Measurements from ENCODE around the gene ACOT11. TPM values are rescaled to one million over a fixed set of nuclear protein-coding genes. Genes with fewer than 3 reads are reported as not detected.
A peak's percentile ranks its signal among the peaks of the same experiment; 100 is the strongest.

ACOT11 gene
- polyA plus RNA-seq, 1 of the 3 experiments (the other 2 are of a cell fraction): 6.9 TPM

- no peaks in the 10 kb centered on the region for H3K79me2 ChIP-seq (ENCODE audit: insufficient read depth)
- H4K20me1 ChIP-seq (ENCODE audit: insufficient read depth): no peaks in the 10 kb centered on the region
- H3K9me3 ChIP-seq: no peaks in the 10 kb centered on the region
- no peak for DNase-seq
- H3K4me1 ChIP-seq (ENCODE audit: control insufficient read depth in 1 of 2, insufficient read depth in 2 of 2, low read depth in 1 of 2, low read length in 1 of 2): peaks cover 5 to 21% of the 10 kb centered on the region in 2 experiments; a peak in 2 of 4 replicates
- no peak overlapping the region for H3K9ac ChIP-seq
- H3K27ac ChIP-seq (ENCODE audit: low read depth in 2 of 2, low read length in 1 of 2): peak overlapping the region in 1 of 2 experiments; percentile 3; a peak in 2 of 4 replicates
- ChIA-PET POLR2A (interaction anchor here (2.6 kb wide), 1 partner anchor 11 kb away, joined by 13 read pairs; the partner anchor contains the start of gene ACOT11), CTCF (interaction anchor here (1.9 to 4.6 kb wide), 4 partner anchors 8 to 69 kb away, joined by 4 to 25 read pairs (median 8); partner anchors contain the start of gene ACOT11)
- TF ChIP-seq EP300 (IDR thresholded peaks at IDR 0.05; ENCODE audit: borderline replicate concordance in 1 of 2, low read depth in 1 of 2, low read length in 1 of 2): no peak
- TF ChIP-seq CTCF (IDR thresholded peaks at IDR 0.05): no peak
- no peak for TF ChIP-seq USF2 (IDR thresholded peaks at IDR 0.05; ENCODE audit: borderline replicate concordance, low read depth, low read length)
- no peak for TF ChIP-seq SIN3A (IDR thresholded peaks at IDR 0.05; ENCODE audit: borderline replicate concordance, low read depth, low read length)
- H3K36me3 ChIP-seq (replicated peaks in 1 of 2; ENCODE audit: control insufficient read depth in 1 of 2, insufficient read depth in 2 of 2, low read length in 1 of 2): peaks cover 0 to under 1% of the 10 kb centered on the region in 2 experiments
- no peak overlapping the region for H3K4me3 ChIP-seq (ENCODE audit: low read depth in 2 of 2, low read length in 1 of 2)
- H3K27me3 ChIP-seq (ENCODE audit: insufficient read depth): no peaks in the 10 kb centered on the region
- no peaks in the 10 kb centered on the region for H3K9me2 ChIP-seq
- no peak overlapping the region for H2AFZ ChIP-seq (ENCODE audit: low read depth)
- H3F3A ChIP-seq (replicated peaks; ENCODE audit: insufficient read depth): no peaks in the 10 kb centered on the region
- H3K4me2 ChIP-seq: no peak overlapping the region
- 73% methylated on average over 5 of the region's 7 CpGs for WGBS (ENCODE audit: low lambda C conversion rate)
Measured at GRCh38 chr1:54558434-54559030, 10.5 kb downstream of the ACOT11 start.

- no CpG with 5 or more reads among the region's 9 CpGs for WGBS (ENCODE audit: low lambda C conversion rate)
- Histone ChIP-seq H3K36me3 (replicated peaks in 1 of 2; ENCODE audit: control insufficient read depth in 1 of 2, insufficient read depth in 2 of 2, low read length in 1 of 2) (no peaks in the 10 kb centered on the region), H3F3A (replicated peaks; ENCODE audit: insufficient read depth) (no peaks in the 10 kb centered on the region), H3K79me2 (ENCODE audit: insufficient read depth) (no peaks in the 10 kb centered on the region), H3K4me1 (ENCODE audit: control insufficient read depth in 1 of 2, insufficient read depth in 2 of 2, low read depth in 1 of 2, low read length in 1 of 2) (peaks cover 5 to 21% of the 10 kb centered on the region in 2 experiments; a peak in 2 of 4 replicates), H3K27me3 (ENCODE audit: insufficient read depth) (no peaks in the 10 kb centered on the region), H3K9ac (no peak overlapping the region), H3K4me3 (ENCODE audit: low read depth in 2 of 2, low read length in 1 of 2) (no peak overlapping the region), H3K27ac (ENCODE audit: low read depth in 2 of 2, low read length in 1 of 2) (peak overlapping the region; percentile 30 to 53; a peak in 3 of 4 replicates), H4K20me1 (ENCODE audit: insufficient read depth) (no peaks in the 10 kb centered on the region), H3K9me2 (no peaks in the 10 kb centered on the region), H3K4me2 (no peak overlapping the region), H2AFZ (ENCODE audit: low read depth) (no peak overlapping the region), H3K9me3 (no peaks in the 10 kb centered on the region)
- ChIA-PET CTCF (interaction anchor here (1.9 to 4.6 kb wide), 3 partner anchors 9 to 70 kb away, joined by 5 to 25 read pairs (median 11); partner anchors contain the start of gene ACOT11), POLR2A (interaction anchor here (2.6 kb wide), 1 partner anchor 11 kb away, joined by 13 read pairs; the partner anchor contains the start of gene ACOT11)
- no peak for DNase-seq
- no peak for TF ChIP-seq FOXM1 (IDR thresholded peaks at IDR 0.05; ENCODE audit: low read depth)
- TF ChIP-seq TAF1 (IDR thresholded peaks at IDR 0.05; ENCODE audit: borderline replicate concordance, low read depth, low read length): no peak
- no peak for TF ChIP-seq GABPA (IDR thresholded peaks at IDR 0.05; ENCODE audit: low read depth)
- TF ChIP-seq GATA2 (CRISPR knock-in tag; IDR thresholded peaks at IDR 0.05): no peak
- TF ChIP-seq EP300 (IDR thresholded peaks at IDR 0.05; ENCODE audit: borderline replicate concordance in 1 of 2, low read depth in 1 of 2, low read length in 1 of 2): no peak
- no peak for TF ChIP-seq JUND (IDR thresholded peaks at IDR 0.05)
- no peak for TF ChIP-seq SIN3A (IDR thresholded peaks at IDR 0.05; ENCODE audit: borderline replicate concordance, low read depth, low read length)
- no peak for TF ChIP-seq CTCF (IDR thresholded peaks at IDR 0.05)
- TF ChIP-seq RAD21 (IDR thresholded peaks at IDR 0.05; ENCODE audit: low read length): no peak
- no peak for TF ChIP-seq EZH2phosphoT487 (IDR thresholded peaks at IDR 0.05; ENCODE audit: borderline replicate concordance, low read depth)
- TF ChIP-seq RCOR1 (IDR thresholded peaks at IDR 0.05; ENCODE audit: low read length): no peak
- no peak for TF ChIP-seq MAX (IDR thresholded peaks at IDR 0.05; ENCODE audit: low read depth)
- no peak for TF ChIP-seq ZBTB33 (IDR thresholded peaks at IDR 0.05; ENCODE audit: borderline replicate concordance, low read depth)
- no peak for TF ChIP-seq FOXJ3 (CRISPR knock-in tag; IDR thresholded peaks at IDR 0.05)
- TF ChIP-seq USF1 (IDR thresholded peaks at IDR 0.05; ENCODE audit: borderline replicate concordance, low read depth): no peak
Measured at GRCh38 chr1:54559111-54559548, 11.1 kb downstream of the ACOT11 start.
